Measurements from ENCODE around the gene SCOC.

- TF ChIP-seq EZH2 (IDR thresholded peaks at IDR 0.05) (no peak), POLR2AphosphoS5 (IDR thresholded peaks at IDR 0.05; ENCODE audit: borderline replicate concordance, low read depth, low read length) (no peak), FOXP2 (optimal IDR thresholded peaks at IDR 0.05; ENCODE audit: control extremely low read depth, extremely low read length, insufficient read depth) (no peak)
Observed at GRCh38 chr4:140388015-140388414, 14.6 kb downstream of the SCOC start.

Data from SK-N-MC (cell line).